ENCODE measurements around the gene OR5K2. TPM values are rescaled to one million over a fixed set of nuclear protein-coding genes. Genes with fewer than 3 reads are reported as not detected.

Gene OR5K2
- total RNA-seq, 1 donor from 2014 or later = not detected

GRCh38 chr3:98534734-98535133 is 37.3 kb downstream of the OR5K2 start:
- H3K36me3 Mint-ChIP-seq (ENCODE audit: low read depth) = no peaks in the 10 kb centered on the region
- TF ChIP-seq, protein P1, sequence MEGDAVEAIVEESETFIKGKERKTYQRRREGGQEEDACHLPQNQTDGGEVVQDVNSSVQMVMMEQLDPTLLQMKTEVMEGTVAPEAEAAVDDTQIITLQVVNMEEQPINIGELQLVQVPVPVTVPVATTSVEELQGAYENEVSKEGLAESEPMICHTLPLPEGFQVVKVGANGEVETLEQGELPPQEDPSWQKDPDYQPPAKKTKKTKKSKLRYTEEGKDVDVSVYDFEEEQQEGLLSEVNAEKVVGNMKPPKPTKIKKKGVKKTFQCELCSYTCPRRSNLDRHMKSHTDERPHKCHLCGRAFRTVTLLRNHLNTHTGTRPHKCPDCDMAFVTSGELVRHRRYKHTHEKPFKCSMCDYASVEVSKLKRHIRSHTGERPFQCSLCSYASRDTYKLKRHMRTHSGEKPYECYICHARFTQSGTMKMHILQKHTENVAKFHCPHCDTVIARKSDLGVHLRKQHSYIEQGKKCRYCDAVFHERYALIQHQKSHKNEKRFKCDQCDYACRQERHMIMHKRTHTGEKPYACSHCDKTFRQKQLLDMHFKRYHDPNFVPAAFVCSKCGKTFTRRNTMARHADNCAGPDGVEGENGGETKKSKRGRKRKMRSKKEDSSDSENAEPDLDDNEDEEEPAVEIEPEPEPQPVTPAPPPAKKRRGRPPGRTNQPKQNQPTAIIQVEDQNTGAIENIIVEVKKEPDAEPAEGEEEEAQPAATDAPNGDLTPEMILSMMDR (conservative IDR thresholded peaks at IDR 0.05) = no peak

DNA sequence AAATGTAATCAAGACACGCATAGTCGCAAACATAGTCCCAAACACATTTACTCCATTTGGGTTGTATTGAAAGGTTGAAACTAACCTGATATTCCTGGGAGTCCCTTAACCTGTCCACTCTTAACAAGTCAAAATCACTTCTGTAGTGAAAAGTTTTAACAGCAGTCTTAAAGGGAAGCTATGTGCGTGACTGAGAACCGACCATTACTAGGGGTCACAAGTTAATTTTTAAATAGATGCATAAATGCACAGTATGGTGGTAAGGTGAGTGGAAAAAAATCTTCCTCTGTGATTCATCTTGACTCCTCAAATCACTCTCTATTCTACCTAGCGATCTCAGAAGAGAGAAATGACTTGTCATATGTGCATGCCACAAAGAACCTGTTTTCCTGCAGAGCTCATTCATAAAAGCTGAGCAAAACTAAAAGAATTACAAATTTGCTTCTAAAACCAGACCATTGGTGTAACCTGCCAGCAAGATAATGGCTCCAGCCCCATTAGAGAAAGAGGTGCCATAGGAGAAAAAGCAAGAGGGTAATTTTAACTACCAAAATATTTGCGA is 39.1 kb downstream of the OR5K2 start:
- TF ChIP-seq, protein P1 (conservative IDR thresholded peaks at IDR 0.05) = no peak
- no peak overlapping the region for H3K4me3 Mint-ChIP-seq
- no peak for DNase-seq (ENCODE audit: low read depth, low spot score)
- no peaks in the 10 kb centered on the region for H3K9me3 Mint-ChIP-seq
- H3K36me3 Mint-ChIP-seq (ENCODE audit: low read depth) = no peaks in the 10 kb centered on the region
- no peak overlapping the region for H3K27ac Mint-ChIP-seq (ENCODE audit: unreplicated experiment)
- no peaks in the 10 kb centered on the region for H3K4me1 Mint-ChIP-seq
- H3K27me3 Mint-ChIP-seq (ENCODE audit: low read depth) = no peaks in the 10 kb centered on the region

More at GRCh38 chr3:98534734-98535133, 37.3 kb downstream of the OR5K2 start:
- Mint-ChIP-seq H3K27me3 (ENCODE audit: low read depth) (no peaks in the 10 kb centered on the region), H3K9me3 (no peaks in the 10 kb centered on the region), H3K27ac (ENCODE audit: unreplicated experiment) (no peak overlapping the region), H3K4me1 (no peaks in the 10 kb centered on the region), H3K4me3 (no peak overlapping the region)
- DNase-seq (ENCODE audit: low read depth, low spot score) = no peak

DNA sequence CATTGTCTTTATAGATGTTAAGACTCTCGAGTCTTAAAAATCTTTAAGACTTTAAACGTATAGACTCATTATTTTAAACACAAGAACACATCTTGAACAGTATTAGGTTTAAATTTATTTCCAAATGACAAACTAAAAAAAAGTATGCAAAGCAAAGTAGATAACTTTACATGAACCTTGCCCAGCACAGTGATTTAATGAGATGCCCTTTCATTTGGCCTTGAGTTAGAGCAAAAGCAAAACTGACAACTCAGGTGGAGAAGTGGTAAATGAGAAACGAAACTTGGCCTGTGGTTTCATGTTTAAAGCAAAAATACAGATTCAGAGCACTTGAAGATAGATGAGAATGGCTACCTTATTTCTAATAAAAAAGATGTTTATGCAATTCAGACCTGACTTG is 42.9 kb downstream of the OR5K2 start:
- no peak for DNase-seq (ENCODE audit: low read depth, low spot score)
- no peak overlapping the region for H3K4me3 Mint-ChIP-seq
- TF ChIP-seq, protein P1 (conservative IDR thresholded peaks at IDR 0.05) = no peak
- no peaks in the 10 kb centered on the region for H3K9me3 Mint-ChIP-seq
- no peaks in the 10 kb centered on the region for H3K27me3 Mint-ChIP-seq (ENCODE audit: low read depth)
- no peaks in the 10 kb centered on the region for H3K4me1 Mint-ChIP-seq
- H3K36me3 Mint-ChIP-seq (ENCODE audit: low read depth) = no peaks in the 10 kb centered on the region
- H3K27ac Mint-ChIP-seq (ENCODE audit: unreplicated experiment) = no peak overlapping the region

DNA sequence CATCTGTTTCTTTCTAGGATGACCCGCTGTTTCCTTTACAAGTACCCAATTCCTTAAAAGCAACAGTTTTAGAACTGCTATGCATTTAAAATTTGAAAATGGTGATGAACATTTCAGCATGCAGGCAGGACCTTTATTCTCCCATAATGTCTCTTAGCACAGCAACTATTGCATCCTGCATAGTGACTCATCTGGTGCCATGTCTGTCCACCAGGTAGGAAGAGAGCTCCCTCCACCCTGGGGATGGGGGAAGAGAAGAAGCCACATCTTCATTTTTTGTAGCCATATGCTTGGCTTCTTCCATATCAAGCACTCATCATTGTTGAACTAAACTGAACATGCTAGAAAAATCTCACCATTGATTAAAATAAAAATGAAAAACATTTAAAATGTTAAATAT is 44.2 kb downstream of the OR5K2 start:
- Mint-ChIP-seq H3K9me3 (no peaks in the 10 kb centered on the region), H3K4me1 (no peaks in the 10 kb centered on the region), H3K27me3 (ENCODE audit: low read depth) (no peaks in the 10 kb centered on the region), H3K36me3 (ENCODE audit: low read depth) (no peaks in the 10 kb centered on the region), H3K4me3 (no peak overlapping the region), H3K27ac (ENCODE audit: unreplicated experiment) (no peak overlapping the region)
- no peak for DNase-seq (ENCODE audit: low read depth, low spot score)
- TF ChIP-seq, protein P1 (conservative IDR thresholded peaks at IDR 0.05) = no peak

DNA sequence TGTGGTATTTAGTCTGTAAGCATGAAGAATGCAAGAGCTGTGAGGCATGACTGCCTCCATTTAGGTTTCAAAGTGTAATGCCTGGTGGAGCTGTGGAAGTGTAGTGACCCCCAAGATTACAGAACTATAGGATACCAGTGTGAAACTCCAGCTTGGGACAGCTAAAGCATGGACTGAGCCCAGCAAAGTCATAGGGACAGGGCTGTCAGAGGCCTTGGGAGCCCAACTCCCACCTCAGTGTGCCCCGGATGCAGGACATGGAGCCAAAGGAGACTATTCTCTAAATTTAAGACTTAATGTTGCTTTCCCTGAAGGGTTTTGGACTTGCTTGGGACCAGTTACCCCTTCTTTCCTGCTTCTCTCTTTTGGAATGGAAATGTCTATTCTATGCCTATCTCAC is 45.1 kb downstream of the OR5K2 start:
- H3K27ac Mint-ChIP-seq (ENCODE audit: unreplicated experiment) = no peak overlapping the region
- H3K27me3 Mint-ChIP-seq (ENCODE audit: low read depth) = no peaks in the 10 kb centered on the region
- DNase-seq (ENCODE audit: low read depth, low spot score) = no peak
- H3K4me1 Mint-ChIP-seq = no peaks in the 10 kb centered on the region
- no peak overlapping the region for H3K4me3 Mint-ChIP-seq
- TF ChIP-seq, protein P1 (conservative IDR thresholded peaks at IDR 0.05) = no peak
- no peaks in the 10 kb centered on the region for H3K36me3 Mint-ChIP-seq (ENCODE audit: low read depth)
- no peaks in the 10 kb centered on the region for H3K9me3 Mint-ChIP-seq
